GM18526 (cell line): ENCODE results near the gene CHAC1.
A peak's percentile ranks its signal among the peaks of the same experiment; 100 is the strongest.

Experiments used
- POLR2A ChIP-seq: IDR thresholded peaks from 3 replicates; pipeline ENCODE4 v1.6.1; 2011; ENCODE audit not compliant: insufficient read length; ENCODE audit errors: extremely low read depth

The CHAC1 gene

DNA sequence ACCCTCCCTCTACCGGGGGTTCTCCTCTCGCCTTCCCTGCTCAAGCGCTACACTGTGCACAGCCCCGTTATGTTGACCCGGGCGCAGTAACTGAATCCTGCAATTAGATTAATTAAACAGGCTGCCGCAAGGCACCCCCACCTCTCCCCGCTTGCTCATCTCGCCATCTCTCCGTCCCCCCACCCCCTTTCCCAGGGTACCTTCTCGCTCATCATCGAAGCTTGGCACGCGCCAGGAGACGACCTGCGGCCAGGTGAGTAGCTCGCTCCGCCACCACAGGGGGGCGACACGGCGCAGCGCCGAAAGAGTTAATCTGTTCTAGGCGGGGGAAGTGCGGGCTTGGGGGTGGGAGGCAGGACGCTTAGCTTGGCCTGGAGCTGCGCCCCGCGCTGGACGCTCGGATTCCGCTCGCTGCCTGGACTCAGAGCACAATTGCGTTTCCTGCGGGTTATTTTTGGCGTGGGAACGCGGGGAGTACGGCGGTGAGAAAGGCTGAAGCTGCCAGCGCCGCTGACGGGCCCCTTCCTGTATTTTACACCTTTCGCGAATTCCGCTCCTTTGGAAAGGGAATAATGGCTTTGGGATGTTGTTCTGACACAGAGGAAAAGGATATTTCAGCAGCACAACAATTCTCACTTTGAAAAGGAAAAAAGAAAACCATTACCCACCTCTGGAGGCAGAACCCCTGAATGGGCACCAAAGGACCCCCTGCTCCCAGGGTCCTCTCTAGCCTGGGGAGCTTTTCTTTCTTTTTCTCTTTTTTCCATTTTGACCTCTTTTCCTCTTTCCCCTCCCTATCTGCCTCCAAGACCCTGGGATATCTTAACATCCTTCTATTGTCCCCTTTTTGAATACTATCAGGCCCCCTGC is 22.6 kb upstream of the CHAC1 start:
- TF ChIP-seq POLR2A: no peak

DNA sequence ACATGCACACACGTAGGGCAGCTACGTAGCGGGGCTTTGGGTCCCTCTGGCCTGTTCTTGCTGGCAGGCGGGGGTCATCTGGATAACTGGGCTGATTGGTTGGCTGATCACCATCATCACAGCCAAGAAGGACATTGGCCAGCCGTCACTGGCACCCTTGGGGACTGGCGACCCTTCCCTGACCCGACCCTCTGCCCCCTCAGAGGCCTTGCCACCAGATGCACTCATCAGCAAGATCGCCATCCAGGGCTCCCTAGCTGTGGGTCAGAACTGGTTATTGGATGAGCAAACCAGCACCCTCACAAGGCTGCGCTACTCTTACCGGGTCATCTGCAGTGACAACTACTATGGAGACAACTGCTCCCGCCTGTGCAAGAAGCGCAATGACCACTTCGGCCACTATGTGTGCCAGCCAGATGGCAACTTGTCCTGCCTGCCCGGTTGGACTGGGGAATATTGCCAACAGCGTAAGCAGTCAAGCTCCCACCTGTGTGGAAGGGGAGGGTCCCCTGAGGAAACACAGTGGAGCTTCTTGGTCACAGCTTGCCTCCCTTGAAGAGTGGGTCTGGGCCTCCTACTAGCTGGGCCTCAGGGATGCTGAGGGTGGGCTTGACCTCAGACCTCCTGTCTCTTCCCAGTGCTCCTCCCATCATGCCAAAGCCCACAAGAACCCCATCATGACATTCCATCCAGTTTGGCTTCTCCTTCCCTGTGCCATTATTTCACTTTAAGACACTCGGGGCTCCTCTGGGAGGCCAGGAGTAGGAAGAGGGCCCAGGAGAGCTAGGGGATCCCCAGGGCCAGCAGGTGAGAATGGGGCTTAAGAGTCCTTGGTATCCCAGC is 21.8 kb upstream of the CHAC1 start:
- TF ChIP-seq POLR2A: no peak

DNA sequence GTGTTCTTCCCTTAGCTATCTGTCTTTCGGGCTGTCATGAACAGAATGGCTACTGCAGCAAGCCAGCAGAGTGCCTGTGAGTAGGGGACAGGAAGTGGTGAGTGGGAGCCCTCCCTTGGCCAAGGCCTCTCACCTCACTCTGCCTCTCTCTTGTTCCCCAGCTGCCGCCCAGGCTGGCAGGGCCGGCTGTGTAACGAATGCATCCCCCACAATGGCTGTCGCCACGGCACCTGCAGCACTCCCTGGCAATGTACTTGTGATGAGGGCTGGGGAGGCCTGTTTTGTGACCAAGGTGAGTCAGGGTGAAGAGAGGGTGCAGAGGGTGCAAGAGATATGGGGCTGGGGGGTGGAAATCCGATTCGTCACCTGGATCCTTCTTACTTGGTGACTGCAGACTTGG is 21.1 kb upstream of the CHAC1 start:
- peak; percentile 37 for TF ChIP-seq POLR2A

DNA sequence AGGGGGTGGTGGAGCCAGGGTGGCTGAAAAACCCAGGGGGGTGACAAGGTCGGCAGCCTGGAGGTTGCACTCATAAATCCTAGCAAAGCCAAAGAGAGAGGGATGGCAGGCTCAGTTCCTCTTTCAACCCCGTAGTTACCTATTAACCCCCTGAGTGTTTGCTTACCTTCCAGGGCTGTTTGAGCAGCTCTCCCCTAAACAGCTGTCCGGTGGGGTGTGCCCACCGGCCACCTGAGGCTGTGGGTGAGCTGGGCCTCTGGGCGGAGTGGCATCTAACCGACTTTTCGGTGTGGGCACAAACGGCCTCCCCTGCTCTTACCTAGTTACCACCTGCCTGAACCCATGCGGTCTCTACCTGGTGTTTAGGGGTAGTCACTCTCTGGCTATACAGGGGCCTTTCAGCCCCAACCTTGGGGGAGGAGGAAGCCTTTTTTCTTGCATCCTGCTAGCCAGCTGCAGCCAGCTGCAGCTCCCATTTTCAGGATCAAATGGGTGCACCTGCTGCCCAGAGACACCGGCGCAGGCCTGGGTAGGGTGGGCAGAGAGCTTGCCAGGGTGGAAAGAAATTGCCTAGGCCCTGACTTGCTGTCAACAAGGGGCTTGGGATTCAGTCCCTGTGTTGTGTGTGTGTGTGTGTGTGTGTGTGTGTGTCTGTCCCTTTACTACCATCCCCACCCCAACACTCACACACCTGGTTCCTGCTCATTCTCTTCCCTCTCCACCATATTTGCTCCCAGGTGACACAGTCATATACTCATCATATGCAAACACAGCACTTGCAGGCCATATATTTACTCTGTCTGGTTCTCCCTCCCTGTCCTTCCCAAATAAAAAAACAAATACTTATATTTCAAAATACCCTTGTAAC is 20.4 kb upstream of the CHAC1 start:
- no peak for TF ChIP-seq POLR2A

DNA sequence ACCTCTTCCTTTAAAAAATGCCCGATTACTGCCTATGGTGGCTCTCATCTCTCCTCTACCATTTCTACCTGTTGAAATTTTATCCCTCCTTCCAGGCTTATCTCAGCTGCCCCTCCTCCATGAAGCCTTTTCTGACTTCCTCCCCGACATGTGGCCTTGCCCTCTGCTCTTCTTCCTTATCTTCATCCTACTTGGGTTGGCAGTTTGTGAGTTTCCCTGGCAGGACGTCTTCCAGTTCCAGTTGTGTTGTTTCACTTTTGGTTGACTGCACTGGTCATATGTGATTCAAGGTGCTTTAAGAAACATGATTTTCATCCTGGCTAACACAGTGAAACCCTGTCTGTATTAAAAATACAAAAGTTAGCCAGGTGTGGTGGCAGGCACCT is 19.8 kb upstream of the CHAC1 start:
- TF ChIP-seq POLR2A: no peak

DNA sequence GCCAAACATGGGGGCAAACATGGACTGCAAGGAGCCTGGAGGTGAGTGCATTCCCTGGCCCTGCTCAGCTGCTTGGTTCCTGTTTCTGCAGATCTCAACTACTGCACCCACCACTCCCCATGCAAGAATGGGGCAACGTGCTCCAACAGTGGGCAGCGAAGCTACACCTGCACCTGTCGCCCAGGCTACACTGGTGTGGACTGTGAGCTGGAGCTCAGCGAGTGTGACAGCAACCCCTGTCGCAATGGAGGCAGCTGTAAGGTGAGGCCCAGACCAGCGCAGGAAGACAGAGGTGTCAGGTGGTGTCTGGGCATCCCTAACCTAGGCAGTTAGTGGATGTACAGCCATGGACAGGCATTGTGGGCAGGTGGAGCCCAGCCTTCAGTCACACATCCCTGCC is 18.8 kb upstream of the CHAC1 start:
- no peak for TF ChIP-seq POLR2A

DNA sequence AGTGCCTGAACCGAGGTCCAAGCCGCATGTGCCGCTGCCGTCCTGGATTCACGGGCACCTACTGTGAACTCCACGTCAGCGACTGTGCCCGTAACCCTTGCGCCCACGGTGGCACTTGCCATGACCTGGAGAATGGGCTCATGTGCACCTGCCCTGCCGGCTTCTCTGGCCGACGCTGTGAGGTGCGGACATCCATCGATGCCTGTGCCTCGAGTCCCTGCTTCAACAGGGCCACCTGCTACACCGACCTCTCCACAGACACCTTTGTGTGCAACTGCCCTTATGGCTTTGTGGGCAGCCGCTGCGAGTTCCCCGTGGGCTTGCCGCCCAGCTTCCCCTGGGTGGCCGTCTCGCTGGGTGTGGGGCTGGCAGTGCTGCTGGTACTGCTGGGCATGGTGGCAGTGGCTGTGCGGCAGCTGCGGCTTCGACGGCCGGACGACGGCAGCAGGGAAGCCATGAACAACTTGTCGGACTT is 17.0 kb upstream of the CHAC1 start:
- TF ChIP-seq POLR2A: no peak

DNA sequence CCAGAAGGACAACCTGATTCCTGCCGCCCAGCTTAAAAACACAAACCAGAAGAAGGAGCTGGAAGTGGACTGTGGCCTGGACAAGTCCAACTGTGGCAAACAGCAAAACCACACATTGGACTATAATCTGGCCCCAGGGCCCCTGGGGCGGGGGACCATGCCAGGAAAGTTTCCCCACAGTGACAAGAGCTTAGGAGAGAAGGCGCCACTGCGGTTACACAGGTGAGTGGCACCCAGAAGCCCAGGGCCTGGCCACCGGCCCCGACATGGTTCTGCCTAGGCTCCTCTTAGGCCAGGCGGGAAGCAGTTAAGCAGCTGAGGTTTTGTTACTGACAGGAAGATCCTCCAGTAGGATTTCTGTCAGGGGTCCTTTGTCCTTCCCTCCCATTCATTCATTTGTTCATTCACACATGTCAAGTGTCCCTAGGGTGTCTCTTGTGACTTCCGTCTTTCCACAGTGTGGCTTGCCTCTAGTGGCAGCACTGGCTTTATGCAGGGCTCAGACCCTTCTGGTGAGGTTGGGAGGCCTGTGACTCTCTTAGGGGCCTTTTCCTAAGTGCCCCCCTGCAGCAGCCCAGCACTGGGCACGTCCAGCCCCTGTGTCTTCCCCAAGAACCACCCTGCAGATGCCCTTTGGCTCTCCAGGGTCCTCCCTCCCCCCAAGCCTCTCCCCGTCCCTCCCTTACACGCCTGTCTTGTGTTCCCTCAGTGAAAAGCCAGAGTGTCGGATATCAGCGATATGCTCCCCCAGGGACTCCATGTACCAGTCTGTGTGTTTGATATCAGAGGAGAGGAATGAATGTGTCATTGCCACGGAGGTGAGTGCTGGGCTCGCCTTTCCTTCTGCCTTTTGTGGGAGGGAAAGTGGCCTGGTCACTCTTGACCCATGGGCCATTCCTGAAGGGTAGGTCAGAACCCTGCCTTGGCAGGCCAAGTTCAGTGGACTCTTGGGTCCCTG is 16.3 kb upstream of the CHAC1 start:
- TF ChIP-seq POLR2A: no peak

DNA sequence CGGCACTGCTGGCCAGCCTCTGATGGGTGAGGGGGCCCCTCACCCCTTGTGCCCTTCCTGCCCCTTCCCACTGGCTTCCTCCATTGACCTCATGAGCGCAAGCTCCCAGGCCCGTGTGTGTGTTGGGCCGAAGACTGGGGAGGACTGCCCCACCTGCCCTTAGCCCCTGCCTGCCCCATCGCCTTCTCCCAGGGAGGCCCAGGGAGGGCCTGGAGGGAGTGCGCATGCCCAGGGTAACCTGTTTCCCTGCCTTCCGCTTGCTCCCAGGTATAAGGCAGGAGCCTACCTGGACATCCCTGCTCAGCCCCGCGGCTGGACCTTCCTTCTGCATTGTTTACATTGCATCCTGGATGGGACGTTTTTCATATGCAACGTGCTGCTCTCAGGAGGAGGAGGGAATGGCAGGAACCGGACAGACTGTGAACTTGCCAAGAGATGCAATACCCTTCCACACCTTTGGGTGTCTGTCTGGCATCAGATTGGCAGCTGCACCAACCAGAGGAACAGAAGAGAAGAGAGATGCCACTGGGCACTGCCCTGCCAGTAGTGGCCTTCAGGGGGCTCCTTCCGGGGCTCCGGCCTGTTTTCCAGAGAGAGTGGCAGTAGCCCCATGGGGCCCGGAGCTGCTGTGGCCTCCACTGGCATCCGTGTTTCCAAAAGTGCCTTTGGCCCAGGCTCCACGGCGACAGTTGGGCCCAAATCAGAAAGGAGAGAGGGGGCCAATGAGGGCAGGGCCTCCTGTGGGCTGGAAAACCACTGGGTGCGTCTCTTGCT is 15.3 kb upstream of the CHAC1 start:
- no peak for TF ChIP-seq POLR2A

DNA sequence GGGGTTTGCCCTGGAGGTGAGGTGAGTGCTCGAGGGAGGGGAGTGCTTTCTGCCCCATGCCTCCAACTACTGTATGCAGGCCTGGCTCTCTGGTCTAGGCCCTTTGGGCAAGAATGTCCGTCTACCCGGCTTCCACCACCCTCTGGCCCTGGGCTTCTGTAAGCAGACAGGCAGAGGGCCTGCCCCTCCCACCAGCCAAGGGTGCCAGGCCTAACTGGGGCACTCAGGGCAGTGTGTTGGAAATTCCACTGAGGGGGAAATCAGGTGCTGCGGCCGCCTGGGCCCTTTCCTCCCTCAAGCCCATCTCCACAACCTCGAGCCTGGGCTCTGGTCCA is 14.8 kb upstream of the CHAC1 start:
- no peak for TF ChIP-seq POLR2A

DNA sequence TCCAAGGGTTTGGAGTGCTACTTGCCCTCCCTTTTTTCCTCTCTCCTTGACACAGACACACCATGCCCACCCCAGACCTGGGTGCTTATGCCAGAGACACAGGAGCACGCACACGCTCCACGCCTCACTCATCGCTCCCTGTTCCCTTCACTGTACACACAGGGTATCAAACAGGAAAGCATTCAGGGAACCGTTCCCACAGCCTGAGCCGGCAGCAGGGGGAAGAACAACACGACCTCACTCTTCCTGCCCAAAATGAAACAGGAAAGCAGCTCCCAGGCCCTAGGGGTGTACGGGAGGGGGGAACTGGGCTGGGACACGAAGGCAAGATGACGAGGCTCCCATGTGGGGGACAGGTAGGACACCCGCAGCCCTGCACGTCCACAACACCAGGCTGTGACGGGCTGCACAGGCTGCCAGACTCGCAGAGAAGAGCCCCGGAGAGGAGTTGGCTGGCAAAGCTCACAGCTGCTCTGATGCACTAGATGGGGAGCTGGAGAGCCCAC is 12.9 kb upstream of the CHAC1 start:
- peak; percentile 17 for TF ChIP-seq POLR2A

DNA sequence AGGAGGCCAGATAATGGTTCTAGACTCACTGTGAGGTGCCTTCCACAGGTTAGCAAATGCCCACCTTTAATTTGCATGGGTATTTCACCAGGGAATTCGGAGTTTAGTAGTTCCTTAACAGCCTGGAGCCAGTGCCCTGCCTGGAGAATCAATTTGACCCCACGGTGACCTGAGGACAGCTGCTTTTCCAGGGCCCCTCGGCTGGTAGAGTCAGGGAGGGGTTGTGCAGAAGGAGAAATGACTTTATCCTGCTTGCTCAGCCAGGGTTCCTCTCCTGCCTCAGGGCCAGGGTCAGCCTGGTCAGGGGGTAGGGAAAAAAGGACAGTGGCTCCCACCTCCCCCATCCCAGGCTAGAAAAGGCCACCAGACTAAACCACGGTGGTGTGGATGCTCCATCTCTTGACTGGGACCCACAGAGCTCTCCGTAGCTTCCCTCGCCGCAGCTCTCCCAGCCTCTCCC is 12.2 kb upstream of the CHAC1 start:
- no peak for TF ChIP-seq POLR2A
